GM23248 (cell line): Measurements from ENCODE around the gene CAPN13. TPM values are rescaled to one million over a fixed set of nuclear protein-coding genes. Genes with fewer than 3 reads are reported as not detected.

Experiments
- DNase-seq: peaks from one replicate; pipeline ENCODE4 v3.0.0-alpha.2; 2015
- H2AFZ ChIP-seq: fragments of 200-600 bp; sonication (generic); 2 replicates; pipeline ENCODE4 v1.6.1; 2016; ENCODE audit warnings: antibody characterized with exemption
- H3F3A ChIP-seq: fragments of 200-600 bp; sonication (generic); 2 replicates; pipeline ENCODE4 v1.6.1; 2016; ENCODE audit warnings: mild to moderate bottlenecking, antibody characterized with exemption, mixed run types; ENCODE audit not compliant: insufficient read depth
- H3K27ac ChIP-seq: fragments of 200-600 bp; sonication (generic); 2 replicates; pipeline ENCODE4 v1.5.1; 2016; ENCODE audit warnings: mild to moderate bottlenecking
- H3K27me3 ChIP-seq: fragments of 200-600 bp; sonication (generic); replicated peaks from 2 replicates; pipeline ENCODE4 v1.6.1; 2016; ENCODE audit warnings: mild to moderate bottlenecking; ENCODE audit not compliant: insufficient read depth
- H3K36me3 ChIP-seq: fragments of 200-600 bp; sonication (generic); 2 replicates; pipeline ENCODE4 v1.6.1; 2016; ENCODE audit warnings: low read depth, mild to moderate bottlenecking
- H3K4me1 ChIP-seq: fragments of 200-600 bp; sonication (generic); 2 replicates; pipeline ENCODE4 v1.6.1; 2016; ENCODE audit warnings: mild to moderate bottlenecking; ENCODE audit not compliant: insufficient read depth
- H3K4me2 ChIP-seq: fragments of 200-600 bp; sonication (generic); one replicate; pipeline ENCODE4 v1.6.1; 2016; ENCODE audit warnings: mild to moderate bottlenecking; ENCODE audit not compliant: unreplicated experiment
- H3K4me3 ChIP-seq: fragments of 200-600 bp; sonication (generic); 2 replicates; pipeline ENCODE4 v1.5.1; 2016; ENCODE audit warnings: mild to moderate bottlenecking
- H3K79me2 ChIP-seq: fragments of 200-600 bp; sonication (generic); 2 replicates; pipeline ENCODE4 v1.6.1; 2016; ENCODE audit warnings: mild to moderate bottlenecking; ENCODE audit not compliant: insufficient read depth
- H3K9ac ChIP-seq: fragments of 200-600 bp; sonication (generic); 2 replicates; pipeline ENCODE4 v1.6.1; 2016; ENCODE audit warnings: mild to moderate bottlenecking
- H3K9me2 ChIP-seq: fragments of 200-600 bp; sonication (generic); 2 replicates; pipeline ENCODE4 v1.6.1; 2016; ENCODE audit warnings: mixed run types, mild to moderate bottlenecking, moderate library complexity; ENCODE audit not compliant: insufficient read depth
- H3K9me3 ChIP-seq: fragments of 200-600 bp; sonication (generic); one replicate; pipeline ENCODE4 v1.6.1; 2017; ENCODE audit warnings: low read depth
- H4K20me1 ChIP-seq: fragments of 200-600 bp; sonication (generic); 2 replicates; pipeline ENCODE4 v1.6.0; 2016; ENCODE audit not compliant: insufficient read depth
- EZH2 ChIP-seq: fragments of 200-600 bp; sonication (generic); IDR thresholded peaks from 2 replicates; pipeline ENCODE4 v1.6.1; 2018; ENCODE audit warnings: antibody characterized with exemption, mild to moderate bottlenecking; ENCODE audit not compliant: insufficient read depth, poor library complexity, severe bottlenecking
- EZH2phosphoT487 ChIP-seq: fragments of 200-600 bp; sonication (generic); IDR thresholded peaks from 2 replicates; pipeline ENCODE4 v1.6.1; 2018; ENCODE audit warnings: antibody characterized with exemption, moderate library complexity, mild to moderate bottlenecking, low read depth; ENCODE audit not compliant: insufficient read depth
- WGBS, 2 experiments: methylation state at CpG; one replicate each; pipeline ENCODE4 v1.1.6; 2015 to 2017; ENCODE audit warnings: low lambda C conversion rate in 2 of 2, low coverage in 1 of 2; ENCODE audit errors: missing lambda C conversion rate in 2 of 2; 5-methylcytosine and 5-hydroxymethylcytosine counted together
- in situ Hi-C: fragments of 300-500 bp; cut with MboI; formaldehyde crosslinking; loops from 2 replicates; pipeline ENCODE4 v1.15.0; 2020
- polyA plus RNA-seq: library from polyadenylated mRNA; unstranded; fragments of >200 nt; fragmentation: Nextera tagmentation; extraction: Ambion mirVana; gene quantifications from 2 replicates; pipeline ENCODE4 v1.2.1, GENCODE V29; 2016
- total RNA-seq: library from RNA; depleted of rRNA; stranded (reverse); fragments of >200 nt; shearing (Covaris generic); gene quantifications from 2 replicates; pipeline ENCODE4 v1.2.3, GENCODE V29; 2014

CAPN13 gene
- total and polyA plus RNA-seq, 2 experiments from 2014 or later, result not detected

DNA sequence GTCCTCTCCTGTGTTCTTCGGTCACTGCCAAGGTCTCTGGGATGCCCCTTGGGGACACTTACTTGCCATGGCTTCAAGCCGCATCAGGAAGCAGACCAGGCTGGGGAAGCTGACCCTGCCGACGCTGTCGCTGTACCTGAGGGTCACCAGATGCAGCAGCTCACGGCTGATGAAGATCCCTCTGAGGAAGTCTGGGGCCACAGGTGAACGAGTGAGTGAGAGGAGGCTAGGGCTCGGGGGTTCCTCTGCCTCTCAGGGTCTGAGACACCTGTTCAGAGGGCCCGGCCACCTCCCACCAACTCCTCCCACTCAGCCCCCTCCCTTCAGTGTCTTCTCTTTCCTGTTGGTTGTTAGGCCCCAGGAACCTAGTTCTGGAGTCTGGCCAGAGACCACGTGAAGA, 74.9 kb downstream of the CAPN13 start:
- DNase-seq, result no peak
- H3K9me3 ChIP-seq, result no peaks in the 10 kb centered on the region
- H3K27me3 ChIP-seq, result peaks cover 22% of the 10 kb centered on the region
- H3K36me3 ChIP-seq, result no peaks in the 10 kb centered on the region
- H3K9ac ChIP-seq, result no peak overlapping the region
- H4K20me1 ChIP-seq, result no peaks in the 10 kb centered on the region
- H3K4me3 ChIP-seq, result no peak overlapping the region
- H3F3A ChIP-seq, result no peaks in the 10 kb centered on the region
- no peaks in the 10 kb centered on the region for H3K4me1 ChIP-seq
- TF ChIP-seq EZH2 (no peak), EZH2phosphoT487 (no peak)
- H3K9me2 ChIP-seq, result no peaks in the 10 kb centered on the region
- H3K4me2 ChIP-seq, result no peak overlapping the region
- H3K27ac ChIP-seq, result no peak overlapping the region
- 62 to 72% methylated on average over 8 to 10 of the region's 10 CpGs for WGBS, 2 experiments
- in situ Hi-C loops, result no loop called here
- no peaks in the 10 kb centered on the region for H3K79me2 ChIP-seq
- H2AFZ ChIP-seq, result no peak overlapping the region

DNA sequence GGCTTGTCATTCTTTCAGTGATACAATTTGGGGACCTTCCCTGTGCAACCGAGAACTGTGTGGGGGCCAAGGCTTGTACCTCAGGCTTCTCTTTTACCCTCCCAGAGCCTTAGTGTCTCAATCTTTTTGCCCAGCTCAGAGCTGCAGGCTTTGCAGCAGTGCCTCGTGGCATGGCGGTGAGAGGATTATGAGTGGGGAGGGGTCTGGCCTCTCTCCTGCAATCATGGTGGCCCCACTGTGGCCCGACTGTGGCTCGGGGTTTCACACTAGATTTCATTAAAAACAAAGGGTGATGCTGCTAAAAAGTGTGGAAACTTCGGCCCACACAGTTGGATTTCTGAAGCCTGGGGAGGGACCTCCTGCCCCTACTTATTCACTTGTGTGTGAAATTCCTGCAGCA, 75.5 kb downstream of the CAPN13 start:
- no peak overlapping the region for H3K4me2 ChIP-seq
- H3K9ac ChIP-seq, result no peak overlapping the region
- H3F3A ChIP-seq, result no peaks in the 10 kb centered on the region
- no peaks in the 10 kb centered on the region for H3K79me2 ChIP-seq
- no peak for DNase-seq
- no peaks in the 10 kb centered on the region for H3K36me3 ChIP-seq
- no peaks in the 10 kb centered on the region for H3K4me1 ChIP-seq
- no peaks in the 10 kb centered on the region for H4K20me1 ChIP-seq
- peaks cover 27% of the 10 kb centered on the region for H3K27me3 ChIP-seq
- no peak overlapping the region for H3K4me3 ChIP-seq
- H3K9me2 ChIP-seq, result no peaks in the 10 kb centered on the region
- TF ChIP-seq EZH2phosphoT487, result no peak
- TF ChIP-seq EZH2, result no peak
- no peaks in the 10 kb centered on the region for H3K9me3 ChIP-seq
- WGBS, 2 experiments, result 47 to 55% methylated on average over 6 of the region's 6 CpGs
- H2AFZ ChIP-seq, result no peak overlapping the region
- in situ Hi-C loops, result no loop called here
- no peak overlapping the region for H3K27ac ChIP-seq

DNA sequence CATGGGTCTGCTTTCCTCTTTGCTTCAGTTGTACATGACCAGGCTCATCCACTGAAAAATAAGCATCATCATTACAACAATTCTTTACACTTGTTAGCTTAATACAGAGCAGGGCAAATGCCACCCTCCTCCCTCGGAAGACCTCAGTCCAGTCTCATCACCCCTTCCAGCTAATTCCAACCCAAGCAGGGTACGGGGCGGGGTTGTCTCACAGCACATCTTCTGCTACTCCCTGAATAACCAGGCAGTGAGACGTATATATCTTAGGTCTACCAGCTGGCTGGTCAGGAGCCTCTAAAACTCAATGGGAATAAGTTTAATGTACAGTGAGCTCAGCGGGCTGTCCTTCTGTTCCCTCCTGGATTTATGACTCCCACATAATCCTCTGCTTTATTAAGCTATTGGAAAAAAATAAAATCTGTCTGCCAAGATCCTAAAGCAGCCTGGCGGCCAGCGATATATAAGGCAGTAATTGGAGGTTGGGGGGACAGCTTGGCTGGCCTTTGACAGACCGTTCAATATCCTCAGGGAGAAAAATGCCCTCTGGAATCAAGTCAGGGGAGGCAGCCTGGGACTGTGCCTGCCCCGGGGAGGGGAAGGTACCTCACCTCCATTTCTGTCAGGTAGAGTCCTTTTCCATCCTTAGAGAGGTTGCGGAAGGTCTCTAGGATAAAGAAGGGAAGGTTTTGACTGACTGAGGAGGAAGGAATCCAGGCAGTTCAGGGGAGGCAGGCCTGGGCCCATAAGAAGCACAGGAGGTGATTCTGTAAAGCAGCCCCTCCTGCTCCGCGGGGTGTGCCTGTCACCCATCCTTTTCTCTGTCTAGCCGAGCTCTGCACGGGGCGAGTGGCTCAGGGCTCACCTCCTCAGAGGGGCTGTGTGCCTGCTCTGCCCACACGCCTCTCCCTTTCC, 76.3 kb downstream of the CAPN13 start:
- DNase-seq, result no peak
- Histone ChIP-seq H3K4me2 (no peak overlapping the region), H4K20me1 (no peaks in the 10 kb centered on the region), H3K4me1 (no peaks in the 10 kb centered on the region), H3K9ac (no peak overlapping the region), H3K36me3 (no peaks in the 10 kb centered on the region), H3K9me3 (no peaks in the 10 kb centered on the region), H3F3A (no peaks in the 10 kb centered on the region), H2AFZ (no peak overlapping the region), H3K9me2 (no peaks in the 10 kb centered on the region), H3K79me2 (no peaks in the 10 kb centered on the region), H3K27me3 (peaks cover 33% of the 10 kb centered on the region), H3K27ac (no peak overlapping the region), H3K4me3 (no peak overlapping the region)
- in situ Hi-C loops, result no loop called here
- whole genome bisulfite sequencing, 2 experiments, result 56 to 58% methylated on average over 16 of the region's 16 CpGs
- TF ChIP-seq EZH2phosphoT487 (no peak), EZH2 (no peak)

DNA sequence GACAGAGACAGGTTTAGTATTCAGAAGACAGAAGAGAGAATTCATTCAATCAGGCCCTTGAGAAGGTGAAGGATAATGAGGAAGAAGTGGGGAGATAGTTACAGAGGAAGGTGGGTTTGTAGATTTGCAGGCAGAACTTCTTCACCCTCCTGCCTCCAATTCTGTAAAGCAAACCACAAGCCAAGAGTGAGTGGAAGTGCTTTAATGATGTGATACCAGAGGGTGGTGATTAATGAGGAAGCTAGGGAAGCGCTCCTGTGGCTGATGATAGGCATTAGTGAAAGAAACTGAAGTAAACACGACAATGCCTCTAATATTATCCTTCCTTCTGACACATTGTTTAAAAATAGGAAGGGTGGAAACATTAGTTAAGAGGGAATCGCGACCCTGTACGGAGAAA, 78.2 kb downstream of the CAPN13 start:
- no peaks in the 10 kb centered on the region for H3K79me2 ChIP-seq
- H3K9me2 ChIP-seq, result no peaks in the 10 kb centered on the region
- no peaks in the 10 kb centered on the region for H4K20me1 ChIP-seq
- H3K4me3 ChIP-seq, result no peak overlapping the region
- H3K9ac ChIP-seq, result no peak overlapping the region
- H3K27ac ChIP-seq, result no peak overlapping the region
- TF ChIP-seq EZH2phosphoT487, result no peak
- TF ChIP-seq EZH2, result no peak
- H3F3A ChIP-seq, result no peaks in the 10 kb centered on the region
- no peak for DNase-seq
- WGBS, 2 experiments, result 71 to 79% methylated on average over 5 of the region's 5 CpGs
- no peak overlapping the region for H2AFZ ChIP-seq
- H3K27me3 ChIP-seq, result peaks cover 46% of the 10 kb centered on the region
- H3K9me3 ChIP-seq, result no peaks in the 10 kb centered on the region
- no peaks in the 10 kb centered on the region for H3K36me3 ChIP-seq
- no peaks in the 10 kb centered on the region for H3K4me1 ChIP-seq
- H3K4me2 ChIP-seq, result no peak overlapping the region
- in situ Hi-C loops, result loop anchor here (10.0 kb wide), 1 partner anchor 436 kb away; no protein-coding TSS in a partner anchor
